ENCODE data around the gene PCDHGA3.
"Not testable (repeated sequence)": the region's sequence is repeated elsewhere in the genome, so short reads cannot be mapped to it uniquely, and the experiment has no call there.

The PCDHGA3 gene

DNA sequence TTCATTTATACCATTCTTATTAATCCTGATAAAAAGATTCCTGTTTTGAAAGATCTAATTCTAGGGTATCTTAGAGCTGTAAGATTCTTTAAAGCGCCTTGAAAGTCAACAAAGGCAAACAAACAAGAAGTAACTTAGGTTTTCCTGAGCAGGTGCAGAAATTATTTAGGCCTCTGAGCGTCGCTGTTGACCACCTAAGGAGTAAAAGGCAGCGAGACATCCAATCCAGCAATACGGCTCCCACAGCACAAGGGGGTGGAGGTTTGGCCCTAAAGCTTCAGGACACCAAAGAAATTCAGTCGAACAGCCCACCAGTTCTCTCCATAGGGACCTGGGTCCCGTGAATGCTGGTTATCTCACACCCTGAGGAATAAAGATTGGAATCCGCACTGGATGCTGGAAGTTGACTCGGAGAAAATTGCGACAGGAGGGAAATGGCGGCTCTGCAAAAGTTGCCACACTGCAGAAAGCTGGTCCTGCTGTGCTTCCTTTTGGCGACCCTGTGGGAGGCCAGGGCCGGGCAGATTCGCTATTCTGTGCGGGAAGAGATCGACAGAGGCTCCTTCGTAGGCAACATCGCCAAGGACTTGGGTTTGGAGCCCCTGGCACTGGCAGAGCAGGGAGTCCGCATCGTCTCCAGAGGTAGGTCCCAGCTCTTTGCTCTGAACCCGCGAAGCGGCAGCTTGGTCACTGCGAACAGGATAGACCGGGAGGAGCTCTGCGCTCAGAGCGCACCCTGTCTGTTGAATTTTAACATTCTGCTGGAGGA, 4.9 kb upstream of the PCDHGA3 start, which contains the start of gene PCDHGA2:
Gene PCDHGA2 (plus strand): TSS at position 223 of the 769 bp plus-strand sequence.
- TF ChIP-seq, protein P1, sequence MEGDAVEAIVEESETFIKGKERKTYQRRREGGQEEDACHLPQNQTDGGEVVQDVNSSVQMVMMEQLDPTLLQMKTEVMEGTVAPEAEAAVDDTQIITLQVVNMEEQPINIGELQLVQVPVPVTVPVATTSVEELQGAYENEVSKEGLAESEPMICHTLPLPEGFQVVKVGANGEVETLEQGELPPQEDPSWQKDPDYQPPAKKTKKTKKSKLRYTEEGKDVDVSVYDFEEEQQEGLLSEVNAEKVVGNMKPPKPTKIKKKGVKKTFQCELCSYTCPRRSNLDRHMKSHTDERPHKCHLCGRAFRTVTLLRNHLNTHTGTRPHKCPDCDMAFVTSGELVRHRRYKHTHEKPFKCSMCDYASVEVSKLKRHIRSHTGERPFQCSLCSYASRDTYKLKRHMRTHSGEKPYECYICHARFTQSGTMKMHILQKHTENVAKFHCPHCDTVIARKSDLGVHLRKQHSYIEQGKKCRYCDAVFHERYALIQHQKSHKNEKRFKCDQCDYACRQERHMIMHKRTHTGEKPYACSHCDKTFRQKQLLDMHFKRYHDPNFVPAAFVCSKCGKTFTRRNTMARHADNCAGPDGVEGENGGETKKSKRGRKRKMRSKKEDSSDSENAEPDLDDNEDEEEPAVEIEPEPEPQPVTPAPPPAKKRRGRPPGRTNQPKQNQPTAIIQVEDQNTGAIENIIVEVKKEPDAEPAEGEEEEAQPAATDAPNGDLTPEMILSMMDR (IDR thresholded peaks at IDR 0.05; ENCODE audit: borderline replicate concordance, extremely low read depth, low read length, poor library complexity, severe bottlenecking) = peak; percentile 34
- no peak for TF ChIP-seq EZH2 (IDR thresholded peaks at IDR 0.05; ENCODE audit: borderline replicate concordance, low read depth, low read length, severe bottlenecking)
- no peaks in the 10 kb centered on the region for H3K4me1 ChIP-seq (ENCODE audit: insufficient read depth, low read length)
- no peak within 1 kb of the TSS for H3K9ac ChIP-seq (ENCODE audit: low read depth, low read length)
- no peak within 1 kb of the TSS for H3K27ac ChIP-seq (ENCODE audit: low read length)
- no peak for DNase-seq
- no peak within 1 kb of the TSS for H3K4me2 ChIP-seq (ENCODE audit: insufficient read depth, low read length)
- no peaks in the 10 kb centered on the region for H3K79me2 ChIP-seq (ENCODE audit: insufficient read depth, low read length)
- no peaks in the 10 kb centered on the region for H3K27me3 ChIP-seq (ENCODE audit: insufficient read depth, low read length, poor library complexity)
- no peaks in the 10 kb centered on the region for H3K9me3 ChIP-seq (ENCODE audit: insufficient read depth, low read length, severe bottlenecking)
- ATAC-seq (ENCODE audit: insufficient read depth, low read depth) = no peak
- H3K4me3 ChIP-seq (ENCODE audit: low read depth in 1 of 2, low read length in 2 of 2) = no peak within 1 kb of the TSS
- no peaks in the 10 kb centered on the region for H3K36me3 ChIP-seq (ENCODE audit: insufficient read depth, low read length)
- no peaks in the 10 kb centered on the region for H4K20me1 ChIP-seq (ENCODE audit: insufficient read depth, low read length)
- no peak within 1 kb of the TSS for H2AFZ ChIP-seq (ENCODE audit: low read depth, low read length)

DNA sequence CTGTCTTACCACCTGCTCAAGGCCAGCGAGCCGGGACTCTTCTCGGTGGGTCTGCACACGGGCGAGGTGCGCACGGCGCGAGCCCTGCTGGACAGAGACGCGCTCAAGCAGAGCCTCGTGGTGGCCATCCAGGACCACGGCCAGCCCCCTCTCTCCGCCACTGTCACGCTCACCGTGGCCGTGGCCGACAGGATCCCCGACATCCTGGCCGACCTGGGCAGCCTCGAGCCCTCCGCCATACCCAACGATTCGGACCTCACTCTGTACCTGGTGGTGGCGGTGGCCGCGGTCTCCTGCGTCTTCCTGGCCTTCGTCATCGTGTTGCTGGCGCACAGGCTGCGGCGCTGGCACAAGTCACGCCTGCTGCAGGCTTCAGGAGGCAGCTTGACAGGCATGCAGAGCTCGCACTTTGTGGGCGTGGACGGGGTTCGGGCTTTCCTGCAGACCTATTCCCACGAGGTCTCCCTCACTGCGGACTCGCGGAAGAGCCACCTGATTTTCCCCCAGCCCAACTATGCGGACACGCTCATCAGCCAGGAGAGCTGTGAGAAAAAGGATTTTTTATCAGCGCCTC, 2.8 kb upstream of the PCDHGA3 start:
- not testable (repeated sequence) for H4K20me1 ChIP-seq (ENCODE audit: insufficient read depth, low read length)

DNA sequence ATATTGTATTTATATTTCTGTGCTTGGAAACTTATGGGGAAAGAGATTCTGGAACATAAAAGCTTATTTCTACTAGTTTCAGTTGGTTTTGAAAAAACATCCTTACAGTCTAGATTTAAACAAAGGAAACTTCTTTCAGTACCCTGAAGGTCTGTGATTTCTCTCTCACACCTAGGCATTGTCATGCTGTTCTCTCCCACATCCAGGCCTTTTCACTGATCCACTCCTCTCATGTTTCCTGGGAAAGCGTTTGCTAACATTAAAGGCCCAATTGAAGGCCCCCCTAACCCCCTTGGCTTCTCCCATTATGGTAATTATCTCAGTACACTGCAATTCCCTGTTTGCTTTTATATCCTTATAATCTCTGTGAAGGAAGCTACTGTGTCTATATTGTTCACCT, 856 bp upstream of the PCDHGA3 start:
- no peaks in the 10 kb centered on the region for H3K36me3 ChIP-seq (ENCODE audit: insufficient read depth, low read length)
- no peaks in the 10 kb centered on the region for H3K9me3 ChIP-seq (ENCODE audit: insufficient read depth, low read length, severe bottlenecking)
- H3K27me3 ChIP-seq (ENCODE audit: insufficient read depth, low read length, poor library complexity) = no peaks in the 10 kb centered on the region
- no peaks in the 10 kb centered on the region for H3K4me1 ChIP-seq (ENCODE audit: insufficient read depth, low read length)
- ATAC-seq (ENCODE audit: insufficient read depth, low read depth) (no peak), DNase-seq (no peak)
- H3K9ac ChIP-seq (ENCODE audit: low read depth, low read length) = no peak overlapping the region
- H3K4me3 ChIP-seq (ENCODE audit: low read depth in 1 of 2, low read length in 2 of 2) = no peak overlapping the region
- no peak overlapping the region for H3K27ac ChIP-seq (ENCODE audit: low read length)
- H3K79me2 ChIP-seq (ENCODE audit: insufficient read depth, low read length) = no peaks in the 10 kb centered on the region
- no peaks in the 10 kb centered on the region for H4K20me1 ChIP-seq (ENCODE audit: insufficient read depth, low read length)
- no peak overlapping the region for H2AFZ ChIP-seq (ENCODE audit: low read depth, low read length)
- no peak overlapping the region for H3K4me2 ChIP-seq (ENCODE audit: insufficient read depth, low read length)
- TF ChIP-seq EZH2 (IDR thresholded peaks at IDR 0.05; ENCODE audit: borderline replicate concordance, low read depth, low read length, severe bottlenecking) = no peak
- TF ChIP-seq, protein P1 (IDR thresholded peaks at IDR 0.05; ENCODE audit: borderline replicate concordance, extremely low read depth, low read length, poor library complexity, severe bottlenecking) = no peak

More for the DNA sequence above, 2.8 kb upstream of the PCDHGA3 start:
- DNase-seq; H3K9me3 ChIP-seq (ENCODE audit: insufficient read depth, low read length, severe bottlenecking); H3K79me2 ChIP-seq (ENCODE audit: insufficient read depth, low read length); H3K36me3 ChIP-seq (ENCODE audit: insufficient read depth, low read length); H3K4me3 ChIP-seq (ENCODE audit: low read depth in 1 of 2, low read length in 2 of 2); H3K4me1 ChIP-seq (ENCODE audit: insufficient read depth, low read length); ATAC-seq (ENCODE audit: insufficient read depth, low read depth); H3K4me2 ChIP-seq (ENCODE audit: insufficient read depth, low read length); H3K27ac ChIP-seq (ENCODE audit: low read length); H3K9ac ChIP-seq (ENCODE audit: low read depth, low read length); H3K27me3 ChIP-seq (ENCODE audit: insufficient read depth, low read length, poor library complexity); H2AFZ ChIP-seq (ENCODE audit: low read depth, low read length): not testable (repeated sequence)

DNA sequence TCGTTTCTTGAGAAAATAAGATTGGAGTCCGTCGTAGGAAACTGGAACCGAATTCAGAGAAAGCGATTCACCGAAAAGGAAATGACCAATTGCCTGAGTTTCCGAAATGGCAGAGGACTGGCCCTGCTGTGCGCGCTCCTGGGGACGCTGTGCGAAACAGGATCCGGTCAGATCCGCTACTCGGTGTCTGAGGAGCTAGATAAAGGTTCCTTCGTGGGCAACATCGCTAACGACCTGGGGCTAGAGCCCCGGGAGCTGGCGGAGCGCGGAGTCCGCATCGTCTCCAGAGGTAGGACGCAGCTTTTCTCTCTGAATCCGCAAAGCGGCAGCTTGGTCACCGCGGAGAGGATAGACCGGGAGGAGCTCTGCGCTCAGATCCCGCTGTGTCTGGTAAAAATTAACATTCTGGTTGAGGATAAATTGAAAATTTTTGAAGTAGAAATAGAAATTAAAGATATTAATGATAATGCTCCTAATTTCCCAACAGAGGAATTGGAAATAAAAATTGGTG, 379 bp downstream of the PCDHGA3 start:
- ATAC-seq (ENCODE audit: insufficient read depth, low read depth) = no peak
- Histone ChIP-seq H3K27me3 (ENCODE audit: insufficient read depth, low read length, poor library complexity) (no peaks in the 10 kb centered on the region), H3K4me1 (ENCODE audit: insufficient read depth, low read length) (no peaks in the 10 kb centered on the region), H3K79me2 (ENCODE audit: insufficient read depth, low read length) (no peaks in the 10 kb centered on the region), H3K9me3 (ENCODE audit: insufficient read depth, low read length, severe bottlenecking) (no peaks in the 10 kb centered on the region), H3K9ac (ENCODE audit: low read depth, low read length) (no peak overlapping the region), H3K27ac (ENCODE audit: low read length) (no peak overlapping the region), H2AFZ (ENCODE audit: low read depth, low read length) (no peak overlapping the region), H3K36me3 (ENCODE audit: insufficient read depth, low read length) (no peaks in the 10 kb centered on the region), H4K20me1 (ENCODE audit: insufficient read depth, low read length) (no peaks in the 10 kb centered on the region), H3K4me2 (ENCODE audit: insufficient read depth, low read length) (no peak overlapping the region), H3K4me3 (ENCODE audit: low read depth in 1 of 2, low read length in 2 of 2) (no peak overlapping the region)
- no peak for DNase-seq
- no peak for TF ChIP-seq EZH2 (IDR thresholded peaks at IDR 0.05; ENCODE audit: borderline replicate concordance, low read depth, low read length, severe bottlenecking)
- TF ChIP-seq, protein P1 (IDR thresholded peaks at IDR 0.05; ENCODE audit: borderline replicate concordance, extremely low read depth, low read length, poor library complexity, severe bottlenecking) = no peak
